SK-N-SH (cell line): Measurements from ENCODE around the gene NECTIN3. TPM values are rescaled to one million over a fixed set of nuclear protein-coding genes. Genes with fewer than 3 reads are reported as not detected.

ENCODE experiments used
- CTCF ChIA-PET: fragments of 300-600, 350-600 bp; formaldehyde crosslinking; extraction: SDS; loops from one replicate; lab custom pipeline; 2021; lab: Yijun Ruan, JAX
- POLR2A ChIA-PET: fragments of 350-600 bp; sonication (Branson Sonifier 250); formaldehyde crosslinking; extraction: SDS; loops from one replicate; lab custom pipeline; 2020; ENCODE audit warnings: antibody characterized with exemption, inconsistent platforms; lab: Yijun Ruan, JAX
- DNase-seq: peaks from one replicate; pipeline ENCODE4 v3.0.0; 2012
- H2AFZ ChIP-seq: fragments of 200-600 bp; sonication (generic); 2 replicates; pipeline ENCODE4 v1.8.1; 2016; ENCODE audit warnings: antibody characterized with exemption, mild to moderate bottlenecking, low read depth
- H3F3A ChIP-seq: fragments of 200-600 bp; sonication (generic); replicated peaks from 2 replicates; pipeline ENCODE3; 2016; ENCODE audit warnings: antibody characterized with exemption, mild to moderate bottlenecking; ENCODE audit not compliant: insufficient read depth
- H3K27ac ChIP-seq, 2 experiments: fragments of 200-500 bp in 1 of 2; fragments of 200-600 bp in 1 of 2; sonication (Bioruptor generic) in 1 of 2; sonication (generic), shearing (Covaris generic) in 1 of 2; 2 replicates each; pipeline versions ENCODE4 v1.5.1 to v1.6.1; 2014 to 2016; ENCODE audit warnings: low read depth in 2 of 2, inconsistent platforms in 1 of 2, low read length in 1 of 2, mild to moderate bottlenecking in 1 of 2, mixed read lengths in 1 of 2
- H3K27me3 ChIP-seq: fragments of 200-600 bp; sonication (generic), shearing (Covaris generic); 2 replicates; pipeline ENCODE4 v1.6.1; 2016; ENCODE audit warnings: mixed run types; ENCODE audit not compliant: insufficient read depth
- H3K36me3 ChIP-seq, 2 experiments: fragments of 200-500 bp in 1 of 2; fragments of 200-600 bp in 1 of 2; sonication (Bioruptor generic) in 1 of 2; sonication (generic) in 1 of 2; replicated peaks in 1 of 2; 2 replicates each; pipeline versions ENCODE3 to v1.5.1; 2014 to 2016; ENCODE audit warnings: low read length in 1 of 2, mild to moderate bottlenecking in 1 of 2; ENCODE audit not compliant: insufficient read depth in 2 of 2, control insufficient read depth in 1 of 2
- H3K4me1 ChIP-seq, 2 experiments: fragments of 200-500 bp in 1 of 2; fragments of 200-600 bp in 1 of 2; sonication (Bioruptor generic) in 1 of 2; sonication (generic), shearing (Covaris generic) in 1 of 2; 2 replicates each; pipeline versions ENCODE4 v1.5.1 to v1.6.1; 2014 to 2016; ENCODE audit warnings: low read depth in 1 of 2, low read length in 1 of 2, mixed run types in 1 of 2; ENCODE audit not compliant: insufficient read depth in 2 of 2, control insufficient read depth in 1 of 2
- H3K4me2 ChIP-seq: fragments of 200-600 bp; sonication (generic), shearing (Covaris generic); 2 replicates; pipeline ENCODE4 v1.6.1; 2017; ENCODE audit warnings: mixed run types
- H3K4me3 ChIP-seq, 2 experiments: fragments of 200-500 bp in 1 of 2; fragments of 200-600 bp in 1 of 2; sonication (Bioruptor generic) in 1 of 2; sonication (generic), shearing (Covaris generic) in 1 of 2; 2 replicates each; pipeline versions ENCODE4 v1.5.1 to v1.8.1; 2014 to 2016; ENCODE audit warnings: low read depth in 2 of 2, inconsistent platforms in 1 of 2, low read length in 1 of 2, mild to moderate bottlenecking in 1 of 2, mixed read lengths in 1 of 2, moderate library complexity in 1 of 2
- H3K79me2 ChIP-seq: fragments of 200-600 bp; sonication (generic); 2 replicates; pipeline ENCODE4 v1.8.1; 2017; ENCODE audit warnings: mild to moderate bottlenecking; ENCODE audit not compliant: insufficient read depth
- H3K9ac ChIP-seq: fragments of 200-600 bp; sonication (generic); 2 replicates; pipeline ENCODE4 v1.6.1; 2017; ENCODE audit warnings: mixed run types
- H3K9me2 ChIP-seq: fragments of 200-600 bp; sonication (generic); 2 replicates; pipeline ENCODE4 v1.6.1; 2017; ENCODE audit warnings: mixed run types
- H3K9me3 ChIP-seq: fragments of 200-600 bp; sonication (generic); 2 replicates; pipeline ENCODE4 v1.6.1; 2017; ENCODE audit warnings: mixed run types, mild to moderate bottlenecking, moderate library complexity
- H4K20me1 ChIP-seq: fragments of 200-600 bp; sonication (generic); 2 replicates; pipeline ENCODE4 v1.6.1; 2017; ENCODE audit warnings: mild to moderate bottlenecking, mixed run types; ENCODE audit not compliant: insufficient read depth
- CHD2 ChIP-seq: fragments of 150-350 bp; IDR thresholded peaks from 2 replicates; pipeline ENCODE4 v1.6.1; 2018; ENCODE audit warnings: low read length; ENCODE audit not compliant: partially characterized antibody
- FOXJ3 ChIP-seq: sonication (generic); formaldehyde crosslinking; IDR thresholded peaks from 2 replicates; pipeline ENCODE4 v1.5.1; 2020; ENCODE audit warnings: mild to moderate bottlenecking, missing genetic modification reagents
- IRF3 ChIP-seq: fragments of 150-350 bp; IDR thresholded peaks from 2 replicates; pipeline ENCODE4 v1.6.1; 2016; ENCODE audit warnings: mild to moderate bottlenecking, low read depth, low read length
- NFIC ChIP-seq: IDR thresholded peaks from 2 replicates; pipeline ENCODE4 v1.4.0; 2012; ENCODE audit warnings: borderline replicate concordance
- PBX3 ChIP-seq: IDR thresholded peaks from 2 replicates; pipeline ENCODE4; 2012
- RAD21 ChIP-seq: IDR thresholded peaks from 2 replicates; pipeline ENCODE4 v1.6.1; 2012; ENCODE audit warnings: mild to moderate bottlenecking, low read length
- REST ChIP-seq: IDR thresholded peaks from 2 replicates; pipeline ENCODE4 v1.6.1; 2012; ENCODE audit warnings: mild to moderate bottlenecking, low read depth, low read length, moderate library complexity
- TAF1 ChIP-seq: IDR thresholded peaks from 2 replicates; pipeline ENCODE4 v1.6.1; 2012; ENCODE audit warnings: low read depth, mild to moderate bottlenecking, low read length, moderate library complexity, borderline replicate concordance
- TEAD4 ChIP-seq: IDR thresholded peaks from 2 replicates; pipeline ENCODE4 v1.4.0; 2012; ENCODE audit warnings: mild to moderate bottlenecking, borderline replicate concordance; ENCODE audit not compliant: insufficient read depth
- USF1 ChIP-seq: IDR thresholded peaks from 2 replicates; pipeline ENCODE4 v1.4.0; 2012; ENCODE audit warnings: low read depth, borderline replicate concordance
- USF2 ChIP-seq: fragments of 150-350 bp; IDR thresholded peaks from 2 replicates; pipeline ENCODE4 v1.6.1; 2017; ENCODE audit warnings: antibody characterized with exemption, low read length, low read depth, borderline replicate concordance
- ZBTB33 ChIP-seq: IDR thresholded peaks from 2 replicates; pipeline ENCODE4 v1.4.0; 2012; ENCODE audit warnings: low read depth, borderline replicate concordance
- polyA plus RNA-seq, 3 experiments: library from polyadenylated mRNA; depleted of rRNA; stranded (reverse); fragments of >200 nt; gene quantifications; 2 replicates each; pipeline ENCODE4 v1.2.3, GENCODE V29; 2012

NECTIN3 gene
- polyA plus RNA-seq, 1 of the 3 experiments (the other 2 are of a cell fraction), result 8.9 TPM

GRCh38 chr3:111112913-111113312 is 41.3 kb downstream of the NECTIN3 start (continued):
- TF ChIP-seq FOXJ3 (no peak), RAD21 (no peak), ZBTB33 (no peak)
- TF ChIP-seq, all 33 proteins: peak for 0

- peaks cover 16 to 81% of the 10 kb centered on the region in 2 experiments for H3K36me3 ChIP-seq
- POLR2A ChIA-PET, result no interaction called here
- no peaks in the 10 kb centered on the region; the same call in 1 of the 2 replicates for H3K9me2 ChIP-seq
Observed at GRCh38 chr3:111128884-111129283, 57.3 kb downstream of the NECTIN3 start.

More at GRCh38 chr3:111128884-111129283, 57.3 kb downstream of the NECTIN3 start:
- H4K20me1 ChIP-seq, result no peaks in the 10 kb centered on the region; the same call in 1 of the 2 replicates
- TF ChIP-seq TAF1 (no peak), ZBTB33 (no peak), CHD2 (no peak), PBX3 (no peak), NFIC (no peak), USF2 (no peak), IRF3 (no peak), USF1 (no peak), TEAD4 (no peak), REST (no peak)
- H3K4me1 ChIP-seq, result no peaks in the 10 kb centered on the region; a peak in 1 of 4 replicates
- H3K9me3 ChIP-seq, result no peaks in the 10 kb centered on the region
- no peaks in the 10 kb centered on the region for H3K27me3 ChIP-seq
- peaks cover 5% of the 10 kb centered on the region; the same call in 1 of the 2 replicates for H3K79me2 ChIP-seq
- H2AFZ ChIP-seq, result no peak overlapping the region
- H3K4me3 ChIP-seq, result no peak overlapping the region
- no peak overlapping the region for H3K4me2 ChIP-seq
- H3F3A ChIP-seq, result peaks cover 11% of the 10 kb centered on the region
- H3K27ac ChIP-seq, result no peak overlapping the region
- H3K9ac ChIP-seq, result no peak overlapping the region
- DNase-seq, result no peak
- CTCF ChIA-PET, result no interaction called here
